Measurements from ENCODE around the gene PCCB. TPM values are rescaled to one million over a fixed set of nuclear protein-coding genes. Genes with fewer than 3 reads are reported as not detected.
A peak's percentile ranks its signal among the peaks of the same experiment; 100 is the strongest.
"Not testable (repeated sequence)": the region's sequence is repeated elsewhere in the genome, so short reads cannot be mapped to it uniquely, and the experiment has no call there.

The PCCB gene
- total and polyA plus RNA-seq, 4 donors, result 55.8 to 79.1 (median 61.5) TPM

DNA sequence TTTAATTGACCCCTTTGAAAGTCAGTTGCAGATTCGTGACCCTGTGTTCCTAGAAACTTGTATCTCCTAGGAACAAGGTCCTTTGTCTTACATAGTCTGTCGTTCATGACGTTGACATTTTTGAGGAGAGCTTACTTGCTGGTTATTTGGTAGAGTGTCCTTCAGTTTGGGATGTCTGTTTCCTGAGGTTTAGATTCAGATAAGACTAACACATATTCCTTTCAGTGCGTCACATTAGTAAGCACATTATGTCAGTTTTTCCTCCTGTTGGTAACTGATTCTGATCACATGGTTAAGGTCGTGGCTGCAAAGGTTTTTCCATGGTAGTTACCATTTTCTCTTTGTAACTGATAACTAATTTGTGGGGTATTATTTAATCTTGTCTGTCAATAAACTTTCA, 80.8 kb downstream of the PCCB start:
- Histone ChIP-seq H3K4me3 (ENCODE audit: low read depth, low read length) (no peak overlapping the region), H3K4me1 (ENCODE audit: control insufficient read depth, insufficient read depth, low read length) (no peaks in the 10 kb centered on the region), H3K27me3 (ENCODE audit: control insufficient read depth, insufficient read depth, low read length) (no peaks in the 10 kb centered on the region), H3K27ac (ENCODE audit: low read depth, low read length) (no peak overlapping the region), H3K36me3 (ENCODE audit: control insufficient read depth, insufficient read depth, low read length) (peaks cover 47% of the 10 kb centered on the region), H3K9me3 (ENCODE audit: control insufficient read depth, insufficient read depth, low read length) (no peaks in the 10 kb centered on the region)
- 100% methylated on average over 2 of the region's 5 CpGs for WGBS (ENCODE audit: insufficient coverage)
- no peak for DNase-seq (ENCODE audit: low read depth in 4 of 6, low spot score in 6 of 6)

DNA sequence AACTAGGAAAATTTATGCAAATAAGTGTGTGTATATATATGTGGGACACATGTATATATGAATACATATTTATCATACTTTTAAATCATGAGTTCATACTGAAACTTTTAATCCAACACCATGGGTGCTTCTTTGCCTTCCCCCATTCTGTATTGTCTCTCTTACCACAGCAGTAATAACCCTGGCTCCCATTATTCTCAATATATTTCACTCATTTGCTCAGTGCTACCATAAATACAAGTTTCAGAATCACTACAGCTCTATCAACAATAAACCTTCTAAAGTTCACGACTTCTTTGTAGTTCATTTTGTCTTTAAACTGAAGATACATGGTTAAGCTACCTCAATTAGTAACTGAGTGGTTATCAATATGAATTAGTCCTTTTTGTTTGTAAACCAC, 82.2 kb downstream of the PCCB start:
- H3K4me3 ChIP-seq (ENCODE audit: low read depth, low read length), result no peak overlapping the region
- WGBS (ENCODE audit: insufficient coverage), result no CpG with 5 or more reads among the region's 1 CpG

DNA sequence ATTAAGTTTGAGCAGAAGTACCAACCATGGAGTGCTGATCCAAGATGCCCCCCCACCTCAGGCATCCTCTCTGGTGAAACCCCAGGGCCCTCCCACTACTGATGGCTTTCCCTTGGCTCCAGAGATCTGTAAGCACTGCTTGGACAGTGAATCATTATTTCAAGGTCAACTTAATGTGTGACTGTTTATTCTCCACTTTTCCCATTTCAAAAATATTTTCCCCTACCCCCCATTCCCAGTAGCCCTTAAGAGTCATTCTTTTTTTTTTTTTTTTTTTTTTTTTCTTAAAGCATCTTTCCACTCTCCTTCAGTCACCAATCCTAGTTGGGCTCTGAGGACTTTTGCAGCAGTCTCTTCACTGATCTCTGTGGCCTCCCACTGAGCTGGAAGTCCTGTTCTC, 82.6 kb downstream of the PCCB start:
- Histone ChIP-seq H3K36me3 (ENCODE audit: control insufficient read depth, insufficient read depth, low read length) (peaks cover 34% of the 10 kb centered on the region), H3K27ac (ENCODE audit: low read depth, low read length) (no peak overlapping the region), H3K4me1 (ENCODE audit: control insufficient read depth, insufficient read depth, low read length) (no peaks in the 10 kb centered on the region), H3K4me3 (ENCODE audit: low read depth, low read length) (no peak overlapping the region), H3K9me3 (ENCODE audit: control insufficient read depth, insufficient read depth, low read length) (no peaks in the 10 kb centered on the region), H3K27me3 (ENCODE audit: control insufficient read depth, insufficient read depth, low read length) (no peaks in the 10 kb centered on the region)
- DNase-seq (ENCODE audit: low read depth in 4 of 6, low spot score in 6 of 6), result no peak

More for the DNA sequence above, 82.2 kb downstream of the PCCB start:
- peaks cover 39% of the 10 kb centered on the region for H3K36me3 ChIP-seq (ENCODE audit: control insufficient read depth, insufficient read depth, low read length)
- no peak for DNase-seq (ENCODE audit: low read depth in 4 of 6, low spot score in 6 of 6)
- no peaks in the 10 kb centered on the region for H3K27me3 ChIP-seq (ENCODE audit: control insufficient read depth, insufficient read depth, low read length)
- H3K4me1 ChIP-seq (ENCODE audit: control insufficient read depth, insufficient read depth, low read length), result no peaks in the 10 kb centered on the region
- H3K9me3 ChIP-seq (ENCODE audit: control insufficient read depth, insufficient read depth, low read length), result no peaks in the 10 kb centered on the region
- no peak overlapping the region for H3K27ac ChIP-seq (ENCODE audit: low read depth, low read length)

DNA sequence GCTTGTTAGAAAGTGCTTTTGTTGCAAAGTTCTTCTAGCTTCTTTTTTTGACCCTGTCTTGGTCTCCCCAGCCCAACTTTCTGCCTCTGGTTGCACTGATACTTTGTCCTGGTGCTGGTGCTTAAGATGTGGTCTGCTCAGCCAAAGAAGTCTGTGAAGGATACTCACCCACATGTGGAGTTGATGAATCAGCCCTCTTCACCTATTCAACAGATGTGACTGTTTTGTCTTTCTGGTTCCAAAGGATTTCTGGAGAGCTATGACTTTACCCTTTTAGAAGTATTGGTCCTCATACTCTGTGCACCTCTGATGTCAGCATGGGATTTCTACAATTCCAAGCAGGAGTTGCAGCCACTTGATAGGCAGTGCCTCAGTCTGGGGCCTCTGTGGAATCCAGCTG, 84.1 kb downstream of the PCCB start:
- no peak overlapping the region for H3K4me3 ChIP-seq (ENCODE audit: low read depth, low read length)
- no peaks in the 10 kb centered on the region for H3K27me3 ChIP-seq (ENCODE audit: control insufficient read depth, insufficient read depth, low read length)
- no peak overlapping the region for H3K27ac ChIP-seq (ENCODE audit: low read depth, low read length)
- no peak for DNase-seq (ENCODE audit: low read depth in 4 of 6, low spot score in 6 of 6)
- H3K9me3 ChIP-seq (ENCODE audit: control insufficient read depth, insufficient read depth, low read length), result no peaks in the 10 kb centered on the region
- peaks cover 25% of the 10 kb centered on the region for H3K36me3 ChIP-seq (ENCODE audit: control insufficient read depth, insufficient read depth, low read length)
- H3K4me1 ChIP-seq (ENCODE audit: control insufficient read depth, insufficient read depth, low read length), result no peaks in the 10 kb centered on the region

DNA sequence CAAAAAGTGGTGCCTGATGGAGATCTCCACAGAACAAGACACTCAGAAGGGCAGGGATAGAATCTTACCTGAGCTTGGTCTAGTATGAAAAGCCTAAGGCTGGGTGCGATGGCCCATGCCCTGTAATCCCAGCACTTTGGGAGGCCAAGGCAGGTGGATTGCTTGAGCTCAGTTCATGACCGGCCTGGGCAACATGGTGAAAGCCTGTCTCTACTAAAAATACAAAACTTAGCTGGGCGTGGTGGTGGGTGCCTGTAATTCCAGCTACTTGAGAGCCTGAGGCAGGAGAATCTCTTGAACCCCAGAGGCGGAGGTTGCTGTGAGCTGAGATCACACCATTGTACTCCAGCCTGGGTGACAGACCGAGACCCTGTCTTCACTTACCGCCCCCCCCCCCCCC, 84.6 kb downstream of the PCCB start:
- 95% methylated on average over 6 of the region's 6 CpGs for WGBS (ENCODE audit: insufficient coverage)

DNA sequence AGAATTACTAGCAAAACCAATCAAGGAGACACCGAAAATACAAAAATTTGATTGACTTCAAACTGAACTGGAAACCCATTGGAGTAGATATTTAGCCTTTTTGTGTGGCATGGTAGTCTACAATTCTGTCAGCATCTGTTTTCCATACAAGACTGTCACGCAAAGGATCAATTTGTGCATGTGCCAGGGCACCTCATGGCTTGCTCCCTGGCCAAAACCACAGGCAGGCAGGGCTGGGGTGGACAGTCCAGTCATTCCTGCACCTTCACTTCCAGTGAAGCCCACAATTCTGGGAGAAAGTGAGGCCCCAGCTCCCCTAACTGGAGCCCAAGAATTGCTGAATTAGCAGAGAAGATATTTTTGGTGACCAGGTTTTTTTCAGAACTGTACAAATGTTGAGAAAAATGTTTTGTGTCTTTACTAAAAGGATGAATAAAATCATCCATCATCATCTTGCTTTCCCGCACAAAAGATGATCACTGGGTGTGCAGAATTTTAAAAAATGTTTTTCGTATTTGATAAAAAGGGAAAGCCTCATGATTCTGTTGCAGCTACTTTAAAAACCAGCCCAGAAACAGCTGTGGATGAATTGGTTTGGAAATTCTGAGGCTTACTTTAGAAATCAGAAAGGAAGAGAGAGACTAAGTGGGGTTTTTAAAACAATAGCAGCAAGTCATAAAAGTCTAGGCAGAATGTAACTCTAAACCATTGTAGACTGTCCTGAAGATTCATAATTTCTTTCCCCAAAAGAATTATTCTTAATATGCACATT, 86.4 kb downstream of the PCCB start:
- no peak for DNase-seq (ENCODE audit: low read depth in 4 of 6, low spot score in 6 of 6)
- WGBS (ENCODE audit: insufficient coverage), result 67% methylated on average over 1 of the region's 4 CpGs
- no peaks in the 10 kb centered on the region for H3K27me3 ChIP-seq (ENCODE audit: control insufficient read depth, insufficient read depth, low read length)
- H3K36me3 ChIP-seq (ENCODE audit: control insufficient read depth, insufficient read depth, low read length), result peaks cover 26% of the 10 kb centered on the region
- H3K27ac ChIP-seq (ENCODE audit: low read depth, low read length), result no peak overlapping the region
- no peaks in the 10 kb centered on the region for H3K4me1 ChIP-seq (ENCODE audit: control insufficient read depth, insufficient read depth, low read length)
- H3K9me3 ChIP-seq (ENCODE audit: control insufficient read depth, insufficient read depth, low read length), result no peaks in the 10 kb centered on the region
- no peak overlapping the region for H3K4me3 ChIP-seq (ENCODE audit: low read depth, low read length)

More for the DNA sequence above, 84.6 kb downstream of the PCCB start:
- not testable (repeated sequence) for H3K27me3 ChIP-seq (ENCODE audit: control insufficient read depth, insufficient read depth, low read length); H3K4me1 ChIP-seq (ENCODE audit: control insufficient read depth, insufficient read depth, low read length); DNase-seq (ENCODE audit: low read depth in 4 of 6, low spot score in 6 of 6); H3K27ac ChIP-seq (ENCODE audit: low read depth, low read length); H3K9me3 ChIP-seq (ENCODE audit: control insufficient read depth, insufficient read depth, low read length); H3K4me3 ChIP-seq (ENCODE audit: low read depth, low read length)
- H3K36me3 ChIP-seq (ENCODE audit: control insufficient read depth, insufficient read depth, low read length), result peaks cover 24% of the 10 kb centered on the region

DNA sequence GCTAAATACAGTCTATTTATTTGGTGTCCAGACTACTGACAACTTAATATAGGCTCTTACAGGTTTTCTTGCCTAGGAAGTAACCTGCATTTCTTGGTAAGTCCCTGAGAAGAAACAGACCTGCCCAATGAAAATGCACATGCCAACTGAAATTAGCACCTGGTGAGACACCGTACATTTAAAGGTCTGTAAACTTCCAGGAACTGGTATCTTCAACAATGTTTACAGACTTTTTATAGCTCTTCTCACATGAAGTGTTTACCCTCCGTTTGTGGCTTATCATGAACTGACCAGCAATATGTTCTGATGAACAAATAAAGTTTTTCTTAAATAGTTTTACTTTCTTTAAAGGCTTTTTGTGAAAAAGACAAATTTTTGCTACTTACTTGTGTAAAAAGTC, 93.3 kb downstream of the PCCB start:
- peaks cover 15% of the 10 kb centered on the region for H3K36me3 ChIP-seq (ENCODE audit: control insufficient read depth, insufficient read depth, low read length)
- no peak overlapping the region for H3K27ac ChIP-seq (ENCODE audit: low read depth, low read length)
- whole genome bisulfite sequencing (ENCODE audit: insufficient coverage), result 83% methylated on average over 1 of the region's 2 CpGs
- no peaks in the 10 kb centered on the region for H3K4me1 ChIP-seq (ENCODE audit: control insufficient read depth, insufficient read depth, low read length)
- DNase-seq (ENCODE audit: low read depth in 4 of 6, low spot score in 6 of 6), result no peak
- H3K4me3 ChIP-seq (ENCODE audit: low read depth, low read length), result no peak overlapping the region
- no peaks in the 10 kb centered on the region for H3K9me3 ChIP-seq (ENCODE audit: control insufficient read depth, insufficient read depth, low read length)
- H3K27me3 ChIP-seq (ENCODE audit: control insufficient read depth, insufficient read depth, low read length), result no peaks in the 10 kb centered on the region

DNA sequence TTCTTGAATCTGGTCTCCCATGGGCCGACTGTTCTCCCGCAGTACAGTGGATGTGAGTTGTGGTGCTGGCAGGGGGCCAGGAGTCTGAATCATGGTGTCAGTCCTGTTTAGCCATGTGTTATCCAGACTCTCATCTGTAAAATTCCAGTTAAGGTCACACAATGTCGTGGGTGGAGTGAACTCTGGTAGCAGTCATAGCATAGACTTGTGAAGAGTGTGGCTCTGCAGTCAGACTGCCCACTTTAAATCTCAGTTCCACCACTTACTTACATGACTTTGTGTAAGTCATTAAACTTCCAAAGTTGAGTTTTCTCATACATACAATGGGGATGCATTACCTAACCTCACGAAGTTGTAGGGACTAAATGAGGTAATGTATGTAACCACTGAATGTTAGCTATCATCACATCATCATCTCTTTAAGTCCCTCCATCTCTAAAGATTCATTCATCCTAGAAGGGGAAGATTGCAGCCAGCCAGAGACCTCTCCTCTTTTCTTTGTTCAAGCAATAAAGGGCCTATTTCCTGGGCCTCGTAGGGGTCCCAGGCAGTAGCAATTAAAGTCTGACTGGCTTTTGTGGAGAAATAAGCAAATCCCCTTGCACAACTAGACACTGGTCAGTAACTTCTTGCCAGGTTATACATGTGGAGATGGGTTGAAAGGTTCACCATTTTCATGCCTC, 93.9 kb downstream of the PCCB start:
- H3K36me3 ChIP-seq (ENCODE audit: control insufficient read depth, insufficient read depth, low read length), result peaks cover 14% of the 10 kb centered on the region
- 49% methylated on average over 2 of the region's 5 CpGs for WGBS (ENCODE audit: insufficient coverage)
- no peaks in the 10 kb centered on the region for H3K27me3 ChIP-seq (ENCODE audit: control insufficient read depth, insufficient read depth, low read length)
- H3K9me3 ChIP-seq (ENCODE audit: control insufficient read depth, insufficient read depth, low read length), result no peaks in the 10 kb centered on the region
- H3K4me3 ChIP-seq (ENCODE audit: low read depth, low read length), result no peak overlapping the region
- H3K27ac ChIP-seq (ENCODE audit: low read depth, low read length), result no peak overlapping the region
- DNase-seq (ENCODE audit: low read depth in 4 of 6, low spot score in 6 of 6), result peak in 2 of 6 donors; percentile 3 to 28
- no peaks in the 10 kb centered on the region for H3K4me1 ChIP-seq (ENCODE audit: control insufficient read depth, insufficient read depth, low read length)

DNA sequence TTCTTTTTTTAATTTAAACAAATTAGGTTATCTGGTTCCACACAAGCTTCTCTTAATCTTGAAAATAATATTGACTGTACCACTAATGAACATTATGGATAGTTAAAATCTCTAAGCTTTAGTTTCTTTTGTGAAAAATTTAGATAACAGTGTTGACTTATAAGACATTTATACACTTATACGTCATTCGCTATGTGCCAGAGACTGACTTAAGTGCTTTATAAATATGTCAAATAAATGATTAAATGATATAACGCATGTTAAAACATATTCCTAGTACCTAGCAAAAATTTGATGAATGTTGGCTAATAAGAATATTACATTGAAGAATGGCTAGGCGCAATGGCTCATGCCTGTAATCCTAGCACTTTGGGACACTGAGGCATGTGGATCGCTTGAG, 96.3 kb downstream of the PCCB start:
- Histone ChIP-seq H3K27me3 (ENCODE audit: control insufficient read depth, insufficient read depth, low read length) (no peaks in the 10 kb centered on the region), H3K4me1 (ENCODE audit: control insufficient read depth, insufficient read depth, low read length) (no peaks in the 10 kb centered on the region), H3K36me3 (ENCODE audit: control insufficient read depth, insufficient read depth, low read length) (peaks cover 8% of the 10 kb centered on the region), H3K27ac (ENCODE audit: low read depth, low read length) (no peak overlapping the region), H3K4me3 (ENCODE audit: low read depth, low read length) (no peak overlapping the region), H3K9me3 (ENCODE audit: control insufficient read depth, insufficient read depth, low read length) (no peaks in the 10 kb centered on the region)
- DNase-seq (ENCODE audit: low read depth in 4 of 6, low spot score in 6 of 6), result no peak
- 100% methylated on average over 2 of the region's 5 CpGs for whole genome bisulfite sequencing (ENCODE audit: insufficient coverage)

DNA sequence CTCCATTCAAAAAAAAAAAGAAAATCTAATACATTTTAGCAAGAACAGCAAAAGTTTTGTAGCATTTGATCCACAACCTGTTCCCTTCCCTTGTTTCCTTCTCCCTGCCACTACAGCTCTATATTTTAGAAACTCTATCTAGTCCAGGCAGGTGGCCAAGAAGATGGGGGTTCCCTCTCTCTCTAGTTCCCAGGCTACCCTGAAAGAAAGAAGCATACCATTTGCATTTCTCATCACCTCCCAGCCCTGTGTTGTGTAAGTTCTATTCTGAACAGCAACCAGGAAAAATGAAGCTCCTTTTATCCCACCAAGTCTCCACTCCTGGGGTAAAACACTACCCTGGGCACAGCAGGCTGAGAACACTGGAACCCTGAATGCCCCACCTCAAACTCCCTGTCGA, 100.0 kb downstream of the PCCB start:
- no peaks in the 10 kb centered on the region for H3K27me3 ChIP-seq (ENCODE audit: control insufficient read depth, insufficient read depth, low read length)
- no peaks in the 10 kb centered on the region for H3K4me1 ChIP-seq (ENCODE audit: control insufficient read depth, insufficient read depth, low read length)
- peak in 2 of 6 donors; percentile 26 to 46 for DNase-seq (ENCODE audit: low read depth in 4 of 6, low spot score in 6 of 6)
- H3K4me3 ChIP-seq (ENCODE audit: low read depth, low read length), result no peak overlapping the region
- H3K9me3 ChIP-seq (ENCODE audit: control insufficient read depth, insufficient read depth, low read length), result no peaks in the 10 kb centered on the region
- H3K27ac ChIP-seq (ENCODE audit: low read depth, low read length), result no peak overlapping the region
- WGBS (ENCODE audit: insufficient coverage), result 40% methylated on average over 1 of the region's 1 CpG
- H3K36me3 ChIP-seq (ENCODE audit: control insufficient read depth, insufficient read depth, low read length), result peaks cover 2% of the 10 kb centered on the region

Data from spinal cord (tissue), 10 donors.